ENCODE results near the gene TCEA2. TPM values are rescaled to one million over a fixed set of nuclear protein-coding genes. Genes with fewer than 3 reads are reported as not detected.

TCEA2 gene
- total RNA-seq, 1 experiment from 2014 or later = 40.6 TPM

Other genes with a start within 250 kb of the TCEA2 start
- 0.68 and 3.1 TPM in 2 replicates for gene ZBTB46, start 231.9 kb upstream of the TCEA2 start, total RNA-seq (2014; rRNA removed; shearing (Covaris generic))
- gene ABHD16B, start 201.7 kb upstream of the TCEA2 start, total RNA-seq (2014; rRNA removed; shearing (Covaris generic)) = not detected in 2 replicates
- gene TPD52L2, start 197.9 kb upstream of the TCEA2 start, total RNA-seq (2014; rRNA removed; shearing (Covaris generic)) = 44.7 and 56.7 TPM in 2 replicates
- gene DNAJC5, start 168.1 kb upstream of the TCEA2 start, total RNA-seq (2014; rRNA removed; shearing (Covaris generic)) = 16.1 and 21.0 TPM in 2 replicates
- 14.1 and 16.1 TPM in 2 replicates for gene UCKL1, start 106.8 kb upstream of the TCEA2 start, total RNA-seq (2014; rRNA removed; shearing (Covaris generic))
- 2.2 and 4.4 TPM in 2 replicates for gene ZNF512B, start 93.3 kb upstream of the TCEA2 start, total RNA-seq (2014; rRNA removed; shearing (Covaris generic))
- not detected in 2 replicates for gene SAMD10, start 83.6 kb upstream of the TCEA2 start, total RNA-seq (2014; rRNA removed; shearing (Covaris generic))
- 35.9 and 36.5 TPM in 2 replicates for gene PRPF6, start 82.1 kb upstream of the TCEA2 start, total RNA-seq (2014; rRNA removed; shearing (Covaris generic))
- gene C20orf204, start 27.0 kb upstream of the TCEA2 start, total RNA-seq (2014; rRNA removed; shearing (Covaris generic)) = 0.08 TPM in 1 of 2 replicates, not detected in the other
- 0.19 TPM in 1 of 2 replicates, not detected in the other for gene SOX18, start 13.6 kb upstream of the TCEA2 start, total RNA-seq (2014; rRNA removed; shearing (Covaris generic))
- 18.5 and 19.8 TPM in 2 replicates for gene RGS19, start 16.3 kb downstream of the TCEA2 start, total RNA-seq (2014; rRNA removed; shearing (Covaris generic))
- gene OPRL1, start 16.9 kb downstream of the TCEA2 start, total RNA-seq (2014; rRNA removed; shearing (Covaris generic)) = 0.23 and 0.97 TPM in 2 replicates
- gene LKAAEAR1, start 21.2 kb downstream of the TCEA2 start, total RNA-seq (2014; rRNA removed; shearing (Covaris generic)) = 0.60 TPM in 1 of 2 replicates, not detected in the other
- not detected in 2 replicates for gene NPBWR2, start 44.4 kb downstream of the TCEA2 start, total RNA-seq (2014; rRNA removed; shearing (Covaris generic))
- 0.27 and 1.5 TPM in 2 replicates for gene MYT1, start 101.3 kb downstream of the TCEA2 start, total RNA-seq (2014; rRNA removed; shearing (Covaris generic))
- 23.7 and 25.5 TPM in 2 replicates for gene PCMTD2, start 192.6 kb downstream of the TCEA2 start, total RNA-seq (2014; rRNA removed; shearing (Covaris generic))